Measurements from ENCODE around the gene CAPN14.

DNA sequence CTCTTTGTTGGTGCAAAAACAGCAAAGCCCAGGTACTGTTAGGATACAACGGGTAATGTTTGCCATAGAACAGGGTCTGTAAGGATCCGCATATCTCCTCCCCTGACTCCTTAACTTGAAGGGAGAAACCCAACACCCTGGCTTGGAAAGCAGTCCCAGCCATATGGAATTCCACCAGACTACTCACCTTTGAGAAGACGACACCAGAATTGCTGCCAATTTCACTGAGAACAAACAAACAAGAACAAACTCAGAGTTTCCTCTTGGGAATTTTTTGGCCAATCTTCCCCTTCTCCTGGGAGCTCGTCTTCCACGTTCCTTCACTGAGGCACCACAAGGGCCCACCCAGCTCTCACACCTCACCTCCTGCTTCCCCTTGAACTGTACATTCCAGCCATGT lies 29.2 kb downstream of the CAPN14 start:
- no peak for TF ChIP-seq ZNF623 (tag by site-specific recombination; IDR thresholded peaks at IDR 0.05)
- no peak for TF ChIP-seq CTCF (tag by site-specific recombination; IDR thresholded peaks at IDR 0.05)
- TF ChIP-seq ZNF175 (tag by site-specific recombination; IDR thresholded peaks at IDR 0.05), result no peak
- no peak for TF ChIP-seq TSHZ1 (tag by site-specific recombination; IDR thresholded peaks at IDR 0.05; ENCODE audit: borderline replicate concordance)
- TF ChIP-seq, protein P1, sequence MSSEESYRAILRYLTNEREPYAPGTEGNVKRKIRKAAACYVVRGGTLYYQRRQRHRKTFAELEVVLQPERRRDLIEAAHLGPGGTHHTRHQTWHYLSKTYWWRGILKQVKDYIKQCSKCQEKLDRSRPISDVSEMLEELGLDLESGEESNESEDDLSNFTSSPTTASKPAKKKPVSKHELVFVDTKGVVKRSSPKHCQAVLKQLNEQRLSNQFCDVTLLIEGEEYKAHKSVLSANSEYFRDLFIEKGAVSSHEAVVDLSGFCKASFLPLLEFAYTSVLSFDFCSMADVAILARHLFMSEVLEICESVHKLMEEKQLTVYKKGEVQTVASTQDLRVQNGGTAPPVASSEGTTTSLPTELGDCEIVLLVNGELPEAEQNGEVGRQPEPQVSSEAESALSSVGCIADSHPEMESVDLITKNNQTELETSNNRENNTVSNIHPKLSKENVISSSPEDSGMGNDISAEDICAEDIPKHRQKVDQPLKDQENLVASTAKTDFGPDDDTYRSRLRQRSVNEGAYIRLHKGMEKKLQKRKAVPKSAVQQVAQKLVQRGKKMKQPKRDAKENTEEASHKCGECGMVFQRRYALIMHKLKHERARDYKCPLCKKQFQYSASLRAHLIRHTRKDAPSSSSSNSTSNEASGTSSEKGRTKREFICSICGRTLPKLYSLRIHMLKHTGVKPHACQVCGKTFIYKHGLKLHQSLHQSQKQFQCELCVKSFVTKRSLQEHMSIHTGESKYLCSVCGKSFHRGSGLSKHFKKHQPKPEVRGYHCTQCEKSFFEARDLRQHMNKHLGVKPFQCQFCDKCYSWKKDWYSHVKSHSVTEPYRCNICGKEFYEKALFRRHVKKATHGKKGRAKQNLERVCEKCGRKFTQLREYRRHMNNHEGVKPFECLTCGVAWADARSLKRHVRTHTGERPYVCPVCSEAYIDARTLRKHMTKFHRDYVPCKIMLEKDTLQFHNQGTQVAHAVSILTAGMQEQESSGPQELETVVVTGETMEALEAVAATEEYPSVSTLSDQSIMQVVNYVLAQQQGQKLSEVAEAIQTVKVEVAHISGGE (tag by site-specific recombination; conservative IDR thresholded peaks at IDR 0.05; ENCODE audit: low read depth), result no peak
